ENCODE data around the gene CASTOR2.
"Not testable (repeated sequence)": the region's sequence is repeated elsewhere in the genome, so short reads cannot be mapped to it uniquely, and the experiment has no call there.

The CASTOR2 gene

GRCh38 chr7:74964511-74965119, at the start of gene CASTOR2:
CASTOR2 (plus strand) TSS chr7:74964705; CDS start chr7:74964986, 281 bp downstream.
- in situ Hi-C loops (cut with MboI; ENCODE audit: low sequenced_read_pairs) = not testable (repeated sequence)

DNA sequence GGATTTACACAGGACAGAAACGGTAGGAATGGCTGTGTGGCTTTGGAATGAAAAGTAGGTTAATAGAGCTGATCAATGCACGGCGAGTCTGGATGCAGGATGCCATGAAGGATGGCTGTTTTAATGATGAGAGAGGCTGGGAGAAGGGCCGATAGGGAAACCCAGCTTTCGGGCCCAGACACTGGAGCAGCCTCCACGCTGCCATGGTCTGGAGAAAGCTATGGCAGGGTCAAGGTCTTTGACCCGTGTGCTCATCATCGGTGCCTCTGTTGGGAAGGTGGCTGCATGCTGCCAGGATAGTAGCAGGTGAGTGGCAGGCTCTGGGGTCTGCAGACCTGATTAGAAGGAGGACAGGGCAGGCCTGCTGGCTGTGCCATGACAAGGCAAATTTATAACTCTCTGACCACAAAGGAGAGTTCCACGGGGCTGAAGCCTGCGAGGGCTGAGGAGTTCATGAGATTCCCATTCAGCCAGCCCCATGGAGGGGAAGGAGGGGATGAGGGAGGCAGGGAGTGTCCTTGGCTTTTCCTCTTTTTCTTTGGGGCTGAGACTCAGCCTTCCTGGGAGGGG, 42.1 kb upstream of the CASTOR2 start:
- in situ Hi-C loops (cut with MboI; ENCODE audit: low sequenced_read_pairs) = not testable (repeated sequence)

DNA sequence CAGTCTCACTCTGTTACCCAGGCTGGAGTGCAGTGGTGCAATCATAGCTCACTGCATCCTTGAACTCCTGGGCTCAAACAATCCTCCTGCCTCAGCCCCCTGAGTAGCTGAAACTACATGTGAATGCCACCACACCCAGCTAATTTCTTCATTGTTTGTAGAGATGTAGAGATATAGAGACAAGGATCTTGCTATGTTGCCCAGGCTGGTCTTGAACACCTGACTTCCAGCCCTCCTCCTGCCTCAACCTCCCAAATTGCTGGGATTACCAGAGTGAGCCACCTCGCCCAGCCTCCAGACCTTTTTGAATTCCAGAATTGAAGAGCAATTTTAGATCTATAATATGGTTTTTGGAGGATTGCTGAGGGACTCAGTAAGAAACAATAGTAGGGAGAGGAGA, 40.9 kb upstream of the CASTOR2 start:
- in situ Hi-C loops (cut with MboI; ENCODE audit: low sequenced_read_pairs) = not testable (repeated sequence)

DNA sequence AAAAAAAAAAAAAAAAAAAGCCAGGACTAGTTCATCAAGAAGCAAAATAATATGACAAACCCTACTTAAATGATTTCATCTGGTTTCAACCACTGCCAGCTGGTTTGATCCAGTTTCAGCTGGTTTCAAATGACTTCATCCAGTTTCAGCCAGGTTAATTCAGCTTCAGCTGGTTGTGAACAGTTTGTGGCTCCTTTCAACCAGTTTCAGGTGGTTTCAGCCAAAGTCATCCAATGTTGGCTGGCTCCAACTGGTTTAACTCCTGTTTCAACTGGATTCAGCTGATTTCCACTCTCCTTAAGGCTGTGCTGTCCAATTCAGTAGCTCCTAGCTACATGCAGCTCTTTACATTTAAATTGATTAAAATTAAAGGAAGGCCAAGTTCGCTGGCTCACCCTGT, 37.5 kb upstream of the CASTOR2 start:
- in situ Hi-C loops (cut with MboI; ENCODE audit: low sequenced_read_pairs) = not testable (repeated sequence)

DNA sequence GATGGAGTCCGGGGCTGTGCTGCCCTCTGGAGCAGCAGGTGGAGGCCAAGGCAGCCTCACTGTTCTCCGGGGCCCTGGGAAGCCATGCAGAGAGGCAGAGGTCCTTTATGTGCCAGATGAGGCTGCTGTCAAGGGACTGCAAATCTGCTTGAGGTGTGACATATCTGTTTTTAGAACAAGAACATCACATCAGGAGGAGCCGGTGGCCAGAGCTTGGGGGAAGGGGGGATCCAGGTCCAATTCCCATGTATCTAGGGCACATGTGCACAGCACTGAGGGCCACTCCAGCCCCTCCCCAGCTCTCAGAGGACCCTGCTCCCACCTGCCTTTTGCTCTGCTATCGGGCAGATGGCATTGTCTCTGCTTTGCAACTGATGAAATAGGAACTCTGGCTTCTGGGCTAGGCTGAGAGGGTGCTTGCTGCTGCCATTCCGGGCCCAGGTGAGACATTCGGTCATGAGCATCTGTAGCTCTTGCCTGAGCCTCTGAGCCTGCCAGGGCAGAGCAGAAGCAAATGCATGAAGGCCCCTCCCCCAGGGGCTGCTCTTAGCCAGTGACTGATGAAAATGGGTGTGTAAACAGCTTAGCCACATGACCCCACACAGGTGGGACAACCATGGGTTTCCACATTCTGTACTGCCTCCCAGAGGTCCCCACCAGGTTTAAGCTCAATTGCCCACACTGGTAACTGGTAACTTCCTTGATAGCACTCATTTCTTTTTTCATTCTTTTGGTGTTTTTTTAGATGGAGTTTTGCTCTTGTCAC, 32.8 kb upstream of the CASTOR2 start:
- in situ Hi-C loops (cut with MboI; ENCODE audit: low sequenced_read_pairs) = not testable (repeated sequence)

DNA sequence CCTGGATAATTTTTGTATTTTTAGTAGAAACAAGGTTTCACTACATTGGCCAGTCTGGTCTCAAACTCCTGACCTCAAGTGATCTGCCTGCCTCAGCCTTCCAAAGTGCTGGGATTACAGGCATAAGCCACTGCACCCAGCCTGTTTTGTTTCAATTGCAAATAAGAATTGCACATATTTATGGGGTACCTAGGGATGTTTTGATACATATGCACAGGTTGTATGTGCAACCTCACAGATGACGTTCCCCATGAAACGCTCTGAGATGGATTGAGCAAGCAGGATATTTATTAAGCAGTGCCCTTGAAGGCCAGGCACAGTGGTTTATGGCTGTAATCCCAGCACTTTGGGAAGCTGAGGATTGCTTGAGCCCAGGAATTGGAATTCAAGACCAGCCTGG, 25.1 kb upstream of the CASTOR2 start:
- in situ Hi-C loops (cut with MboI; ENCODE audit: low sequenced_read_pairs) = not testable (repeated sequence)

DNA sequence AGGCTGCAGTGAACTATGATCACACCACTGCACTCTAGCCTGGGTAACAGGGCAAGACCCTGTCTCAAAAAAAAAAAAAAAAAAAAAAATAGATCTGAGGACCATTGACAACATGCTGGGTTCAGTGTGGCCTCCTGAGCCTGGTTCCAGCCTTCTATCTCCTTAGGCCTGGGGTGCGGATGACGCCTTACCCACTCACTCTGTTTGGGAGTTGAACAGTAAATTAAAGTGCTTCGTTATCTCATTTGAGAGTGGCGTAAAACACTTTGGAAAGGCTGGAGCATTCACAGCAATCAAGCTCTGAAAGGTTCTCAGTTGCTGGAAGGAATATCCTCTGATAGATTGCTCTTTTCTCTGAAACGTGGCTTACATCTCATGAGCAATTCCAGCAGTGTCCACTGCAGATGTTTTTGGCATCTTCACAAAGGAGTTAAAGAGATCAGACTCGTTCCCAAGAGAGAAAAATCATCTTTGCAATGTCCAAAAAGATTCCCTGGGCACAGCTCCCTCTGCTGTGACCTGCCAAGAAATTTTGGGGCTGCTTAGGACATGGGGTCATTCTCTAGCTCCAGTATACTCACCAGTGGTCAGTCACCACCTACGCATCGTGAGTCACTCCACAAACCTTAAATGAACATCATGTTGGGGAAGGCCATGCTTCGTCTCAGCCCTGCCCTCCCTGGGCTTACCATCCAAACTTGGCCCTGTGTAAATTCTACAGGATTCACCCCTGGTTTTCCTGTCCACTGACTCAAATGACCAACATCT, 23.0 kb upstream of the CASTOR2 start:
- in situ Hi-C loops (cut with MboI; ENCODE audit: low sequenced_read_pairs) = not testable (repeated sequence)

DNA sequence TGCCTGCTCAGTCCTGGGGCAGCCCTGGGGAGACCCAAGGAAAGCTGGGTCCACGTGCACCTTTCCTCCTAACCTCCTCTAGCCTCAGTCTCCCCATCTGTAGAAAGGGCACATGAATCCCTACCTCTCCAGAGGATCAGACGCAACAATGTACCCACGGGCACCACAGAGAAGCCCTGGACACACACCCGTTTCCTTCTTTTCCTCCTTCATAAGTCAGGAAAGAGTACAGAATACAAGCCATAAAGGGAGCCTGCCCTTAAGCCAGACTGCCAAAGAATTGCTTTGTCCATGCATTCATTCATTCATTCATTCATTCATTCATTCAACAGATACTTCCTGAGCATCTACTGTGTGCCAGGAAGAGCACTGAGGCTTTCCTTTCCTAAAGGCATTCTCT, 20.6 kb upstream of the CASTOR2 start:
- in situ Hi-C loops (cut with MboI; ENCODE audit: low sequenced_read_pairs) = not testable (repeated sequence)

- in situ Hi-C loops (cut with MboI; ENCODE audit: low sequenced_read_pairs) = not testable (repeated sequence)
Measured at GRCh38 chr7:74947741-74948140, 16.8 kb upstream of the CASTOR2 start.

DNA sequence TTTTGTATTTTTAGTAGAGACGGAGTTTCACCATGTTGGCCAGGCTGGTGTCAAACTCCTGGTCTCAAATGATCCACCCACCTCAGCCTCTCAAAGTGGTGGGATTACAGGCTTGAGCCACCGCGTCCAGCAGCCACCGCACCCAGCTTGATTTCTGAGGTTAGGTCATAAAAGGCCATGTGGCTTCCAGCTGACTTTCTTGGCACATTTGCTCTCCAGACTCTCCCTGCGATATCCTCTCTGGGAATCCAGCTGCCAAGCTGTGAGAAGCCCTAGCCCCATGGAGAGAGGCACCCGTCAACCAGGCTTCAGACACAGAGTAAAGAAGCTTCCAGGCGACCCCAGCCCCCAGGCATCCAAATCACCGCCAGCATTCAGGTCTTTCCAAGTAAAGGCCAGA, 10.7 kb upstream of the CASTOR2 start:
- in situ Hi-C loops (cut with MboI; ENCODE audit: low sequenced_read_pairs) = not testable (repeated sequence)

DNA sequence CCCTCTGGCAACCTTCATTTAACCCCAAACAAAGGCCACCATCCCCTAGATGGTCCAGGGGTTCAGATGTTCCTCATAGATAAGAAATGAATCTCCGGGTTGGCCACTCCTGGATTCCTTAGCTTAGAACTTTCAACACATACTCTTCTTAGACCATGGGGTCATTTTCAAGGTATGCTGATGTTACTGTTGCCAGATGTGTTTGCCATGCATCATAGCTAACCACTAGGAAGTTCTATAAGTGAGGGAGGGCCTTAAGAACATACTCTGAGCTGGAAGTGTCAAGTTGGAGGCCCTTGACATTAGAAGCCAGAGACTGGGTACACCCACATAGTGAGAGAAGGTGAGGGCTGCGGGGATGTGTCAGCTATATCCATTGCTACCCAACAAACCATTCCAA, 6.2 kb upstream of the CASTOR2 start:
- in situ Hi-C loops (cut with MboI; ENCODE audit: low sequenced_read_pairs) = not testable (repeated sequence)

- in situ Hi-C loops (cut with MboI; ENCODE audit: low sequenced_read_pairs) = not testable (repeated sequence)
Measured at GRCh38 chr7:74963704-74964510, 598 bp upstream of the CASTOR2 start.

GRCh38 chr7:74966208-74966854, 1.8 kb downstream of the CASTOR2 start:
- in situ Hi-C loops (cut with MboI; ENCODE audit: low sequenced_read_pairs) = not testable (repeated sequence)

GRCh38 chr7:74966909-74967308, 2.4 kb downstream of the CASTOR2 start:
- in situ Hi-C loops (cut with MboI; ENCODE audit: low sequenced_read_pairs) = not testable (repeated sequence)

- in situ Hi-C loops (cut with MboI; ENCODE audit: low sequenced_read_pairs) = not testable (repeated sequence)
Measured at GRCh38 chr7:74971431-74971830, 6.9 kb downstream of the CASTOR2 start.

DNA sequence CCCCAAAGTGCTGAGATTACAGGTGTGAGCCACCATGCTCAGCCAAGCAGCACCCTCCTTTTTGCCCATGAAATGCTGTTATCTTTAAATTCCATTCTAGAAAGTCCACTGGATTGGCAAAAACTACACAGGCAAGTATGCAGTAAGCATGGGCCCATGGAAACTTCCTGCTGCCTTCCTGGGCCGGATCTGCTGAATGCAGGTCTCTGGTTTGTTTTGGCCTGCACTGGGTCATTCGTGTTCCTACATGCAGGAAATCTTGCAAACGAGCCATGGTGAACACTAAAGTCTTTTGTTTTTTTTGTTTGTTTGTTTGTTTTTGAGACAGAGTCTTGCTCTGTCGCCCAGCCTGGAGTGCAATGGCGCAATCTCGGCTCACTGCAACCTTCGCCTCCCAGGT, 7.9 kb downstream of the CASTOR2 start:
- in situ Hi-C loops (cut with MboI; ENCODE audit: low sequenced_read_pairs) = not testable (repeated sequence)

DNA sequence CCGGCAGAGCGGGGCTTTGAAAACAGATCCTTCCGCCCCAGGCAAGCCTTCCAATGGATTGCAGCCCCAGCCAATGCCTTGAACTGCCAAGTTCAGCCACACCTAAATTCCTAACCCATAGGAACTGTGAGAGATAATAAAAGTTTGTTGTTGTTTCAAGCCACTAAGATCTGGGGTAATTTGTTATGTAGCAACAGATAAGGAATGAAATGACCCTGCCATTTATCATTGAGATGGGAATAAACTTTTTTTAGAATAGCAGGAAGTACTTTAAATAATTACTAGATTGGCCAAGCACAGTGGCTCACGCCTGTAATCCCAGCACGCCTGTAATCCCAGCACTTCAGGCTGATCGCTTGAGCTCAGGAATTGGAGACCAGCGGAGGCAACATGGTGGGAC, 11.5 kb downstream of the CASTOR2 start:
- in situ Hi-C loops (cut with MboI; ENCODE audit: low sequenced_read_pairs) = not testable (repeated sequence)

GRCh38 chr7:74977523-74977922, 13.0 kb downstream of the CASTOR2 start:
- in situ Hi-C loops (cut with MboI; ENCODE audit: low sequenced_read_pairs) = not testable (repeated sequence)

DNA sequence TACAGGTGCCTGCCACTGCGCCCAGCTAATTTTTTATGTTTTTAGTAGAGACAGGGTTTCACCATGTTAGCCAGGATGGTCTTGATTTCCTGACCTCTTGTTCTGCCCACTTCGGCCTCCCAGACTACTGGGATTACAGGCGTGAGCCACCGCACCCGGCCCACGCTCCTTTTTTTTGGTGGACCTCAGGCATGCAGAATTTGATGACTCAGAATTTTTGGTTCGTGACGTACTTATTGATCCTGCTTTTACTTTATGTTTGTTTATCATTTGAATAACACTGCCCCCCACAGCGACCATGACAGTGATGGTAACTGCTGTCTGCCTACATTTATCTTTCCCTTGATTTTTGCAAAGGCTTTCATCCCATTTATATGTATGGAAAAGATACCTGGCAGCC, 23.9 kb downstream of the CASTOR2 start:
- in situ Hi-C loops (cut with MboI; ENCODE audit: low sequenced_read_pairs) = not testable (repeated sequence)

GRCh38 chr7:74993121-74993520, 28.6 kb downstream of the CASTOR2 start:
- in situ Hi-C loops (cut with MboI; ENCODE audit: low sequenced_read_pairs) = no loop called here
